Neural crest cell (in vitro differentiated cells): Measurements from ENCODE around the gene DES. TPM values are rescaled to one million over a fixed set of nuclear protein-coding genes. Genes with fewer than 3 reads are reported as not detected.
A peak's percentile ranks its signal among the peaks of the same experiment; 100 is the strongest.

ENCODE experiments used
- DNase-seq: peaks from one replicate; pipeline ENCODE4 v3.0.0; 2021; ENCODE audit warnings: low read depth, mixed read lengths, low spot score
- H3K27ac Mint-ChIP-seq: one replicate; pipeline ENCODE4 v1.8.0; 2021; ENCODE audit warnings: mild to moderate bottlenecking, mixed read lengths; ENCODE audit not compliant: unreplicated experiment
- H3K27me3 Mint-ChIP-seq: 2 replicates; pipeline ENCODE4 v1.8.0; 2021; ENCODE audit warnings: low read depth, mild to moderate bottlenecking, mixed read lengths
- H3K36me3 Mint-ChIP-seq: 2 replicates; pipeline ENCODE4 v1.8.0; 2021; ENCODE audit warnings: low read depth, mild to moderate bottlenecking, mixed read lengths
- H3K4me1 Mint-ChIP-seq: 2 replicates; pipeline ENCODE4 v1.8.0; 2021; ENCODE audit warnings: mixed read lengths
- H3K4me3 Mint-ChIP-seq: one replicate; pipeline ENCODE4 v1.8.0; 2021; ENCODE audit warnings: mild to moderate bottlenecking, mixed read lengths
- H3K9me3 Mint-ChIP-seq: 2 replicates; pipeline ENCODE4 v1.8.0; 2021; ENCODE audit warnings: mixed read lengths
- total RNA-seq: library from RNA; stranded (reverse); gene quantifications from 2 replicates; pipeline ENCODE4 v1.2.1, GENCODE V29; 2021
- TF ChIP-seq, protein P1 (sequence below): fragments of 200-600 bp; sonication (generic); conservative IDR thresholded peaks from 2 replicates; pipeline ENCODE4 v1.5.0; 2021; ENCODE audit warnings: antibody characterized with exemption, mild to moderate bottlenecking

Gene DES
- total RNA-seq, 1 donor from 2014 or later = 0.28 TPM

DNA sequence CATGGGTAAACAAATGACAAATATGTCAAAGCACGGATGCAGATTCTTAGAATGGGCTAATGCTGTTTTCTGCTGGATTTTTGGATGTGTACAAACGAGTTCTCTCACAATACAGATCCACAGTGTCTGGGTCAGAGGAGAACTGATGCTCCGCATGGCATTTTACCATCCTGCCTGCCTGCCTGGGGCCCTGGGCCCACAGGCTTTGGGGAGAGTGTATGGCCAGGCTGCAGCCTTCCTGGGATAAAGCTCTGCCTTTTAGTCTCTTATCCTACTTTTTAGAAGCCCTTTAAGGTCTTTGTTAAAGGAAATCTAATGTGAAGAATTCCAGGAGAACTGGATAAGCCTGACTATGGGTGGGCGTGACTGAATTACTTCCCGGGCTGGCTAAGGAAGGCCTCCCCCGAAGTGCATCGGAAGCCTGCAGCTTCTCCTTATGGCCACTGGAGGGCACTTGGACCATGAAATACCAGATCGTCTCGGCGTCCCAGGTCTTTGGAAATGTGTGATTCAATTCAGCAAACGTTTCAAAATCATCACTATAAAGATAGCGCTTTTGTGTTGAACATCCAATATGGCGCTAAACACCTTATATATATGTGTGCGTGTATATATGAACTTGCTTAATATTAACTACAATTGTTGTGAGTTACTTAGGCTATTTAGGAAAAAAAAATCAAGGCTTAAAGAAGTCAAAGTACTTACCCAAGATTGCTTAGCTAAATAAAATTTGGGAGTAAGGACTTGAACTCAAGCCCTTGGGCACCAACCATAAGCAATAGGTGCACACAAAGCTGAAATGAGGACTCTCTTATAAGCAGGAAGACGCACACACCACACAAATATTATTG, 15.3 kb upstream of the DES start:
- H3K36me3 Mint-ChIP-seq = no peaks in the 10 kb centered on the region
- no peak overlapping the region for H3K27ac Mint-ChIP-seq
- H3K9me3 Mint-ChIP-seq = no peaks in the 10 kb centered on the region
- TF ChIP-seq, protein P1, sequence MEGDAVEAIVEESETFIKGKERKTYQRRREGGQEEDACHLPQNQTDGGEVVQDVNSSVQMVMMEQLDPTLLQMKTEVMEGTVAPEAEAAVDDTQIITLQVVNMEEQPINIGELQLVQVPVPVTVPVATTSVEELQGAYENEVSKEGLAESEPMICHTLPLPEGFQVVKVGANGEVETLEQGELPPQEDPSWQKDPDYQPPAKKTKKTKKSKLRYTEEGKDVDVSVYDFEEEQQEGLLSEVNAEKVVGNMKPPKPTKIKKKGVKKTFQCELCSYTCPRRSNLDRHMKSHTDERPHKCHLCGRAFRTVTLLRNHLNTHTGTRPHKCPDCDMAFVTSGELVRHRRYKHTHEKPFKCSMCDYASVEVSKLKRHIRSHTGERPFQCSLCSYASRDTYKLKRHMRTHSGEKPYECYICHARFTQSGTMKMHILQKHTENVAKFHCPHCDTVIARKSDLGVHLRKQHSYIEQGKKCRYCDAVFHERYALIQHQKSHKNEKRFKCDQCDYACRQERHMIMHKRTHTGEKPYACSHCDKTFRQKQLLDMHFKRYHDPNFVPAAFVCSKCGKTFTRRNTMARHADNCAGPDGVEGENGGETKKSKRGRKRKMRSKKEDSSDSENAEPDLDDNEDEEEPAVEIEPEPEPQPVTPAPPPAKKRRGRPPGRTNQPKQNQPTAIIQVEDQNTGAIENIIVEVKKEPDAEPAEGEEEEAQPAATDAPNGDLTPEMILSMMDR = peak; percentile 96
- H3K4me3 Mint-ChIP-seq = no peak overlapping the region
- peak; percentile 64 for DNase-seq
- peaks cover 27% of the 10 kb centered on the region for H3K4me1 Mint-ChIP-seq
- H3K27me3 Mint-ChIP-seq = no peaks in the 10 kb centered on the region

DNA sequence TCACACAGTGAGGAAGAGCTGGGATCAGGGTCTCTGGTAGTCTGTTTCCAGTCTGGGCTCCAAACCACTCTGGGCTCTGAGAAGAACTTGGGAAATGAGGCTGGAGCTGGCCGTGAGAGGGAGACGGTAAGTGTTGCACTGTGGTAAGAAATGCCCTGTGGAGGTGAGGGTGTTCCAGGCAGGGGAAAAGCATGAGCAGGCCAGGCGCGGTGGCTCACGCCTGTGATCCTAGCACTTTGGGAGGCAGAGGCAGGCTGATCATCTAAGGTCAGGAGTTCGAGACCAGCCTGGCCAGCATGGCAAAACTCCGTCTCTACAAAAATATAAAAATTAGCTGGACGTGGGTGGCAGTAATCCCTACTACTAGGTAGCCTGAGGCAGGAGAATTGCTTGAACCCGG, 14.3 kb upstream of the DES start:
- Mint-ChIP-seq H3K4me3 (no peak overlapping the region), H3K9me3 (no peaks in the 10 kb centered on the region)

DNA sequence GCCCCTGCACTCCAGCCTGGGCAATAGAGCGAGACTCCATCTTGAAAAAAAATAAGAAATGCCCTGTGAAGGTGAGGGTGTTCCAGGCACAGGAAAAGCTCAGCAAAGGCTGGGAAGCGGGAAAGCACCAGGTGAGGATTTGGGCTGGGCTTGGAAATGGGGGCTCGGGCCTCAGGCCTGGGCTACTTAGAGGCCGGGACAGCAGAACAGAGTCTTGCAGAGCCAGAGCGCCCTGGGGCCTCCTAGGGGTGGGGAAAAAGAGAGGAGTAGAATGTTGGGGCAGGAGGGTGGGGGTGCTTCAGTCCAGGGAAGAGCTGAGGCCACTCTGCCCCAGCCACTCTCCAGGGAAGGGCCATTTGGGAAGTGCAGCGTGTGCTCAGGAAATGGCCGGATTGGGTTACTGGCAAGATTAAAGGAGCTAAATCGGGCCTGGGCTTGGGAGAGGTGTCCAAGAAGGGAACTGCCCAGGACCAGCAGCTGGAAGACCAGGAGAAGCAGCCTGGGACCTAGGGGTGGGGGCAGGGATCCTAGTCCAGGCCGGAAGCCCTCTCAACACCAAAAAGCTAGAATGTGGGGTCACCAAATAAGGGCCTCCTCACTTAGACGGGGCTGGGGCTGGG, 13.8 kb upstream of the DES start:
- Mint-ChIP-seq H3K9me3 (no peaks in the 10 kb centered on the region), H3K4me3 (no peak overlapping the region), H3K27me3 (no peaks in the 10 kb centered on the region), H3K27ac (no peak overlapping the region), H3K36me3 (no peaks in the 10 kb centered on the region), H3K4me1 (peaks cover 27% of the 10 kb centered on the region)
- DNase-seq = no peak
- TF ChIP-seq, protein P1 = no peak

More for the DNA sequence above, 14.3 kb upstream of the DES start:
- no peak for DNase-seq
- Mint-ChIP-seq H3K27ac (no peak overlapping the region), H3K36me3 (no peaks in the 10 kb centered on the region), H3K4me1 (peaks cover 27% of the 10 kb centered on the region), H3K27me3 (no peaks in the 10 kb centered on the region)
- TF ChIP-seq, protein P1 = no peak

DNA sequence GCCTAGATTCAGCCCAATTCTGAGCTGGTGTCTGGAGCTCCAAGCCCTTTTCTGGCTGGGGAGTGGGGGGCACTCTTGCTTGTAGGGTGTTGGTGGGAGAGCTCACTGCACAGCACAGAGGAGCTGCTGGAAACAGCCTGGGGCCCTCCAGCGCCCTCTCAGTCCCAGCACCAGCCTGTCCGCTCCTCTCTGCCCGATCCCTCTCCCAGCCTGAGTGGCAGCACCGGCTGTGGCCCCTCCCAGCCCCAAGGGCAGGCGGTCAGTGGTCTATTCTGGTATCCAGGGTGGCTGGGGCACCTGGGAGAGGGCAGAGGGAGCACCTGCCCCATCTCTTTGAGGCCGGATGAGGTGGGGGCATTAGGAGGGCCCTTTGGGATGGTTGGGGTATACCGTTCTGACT, 13.2 kb upstream of the DES start:
- H3K36me3 Mint-ChIP-seq = no peaks in the 10 kb centered on the region
- no peak for DNase-seq
- TF ChIP-seq, protein P1 = no peak
- H3K4me3 Mint-ChIP-seq = no peak overlapping the region
- H3K27ac Mint-ChIP-seq = no peak overlapping the region
- no peaks in the 10 kb centered on the region for H3K9me3 Mint-ChIP-seq
- H3K27me3 Mint-ChIP-seq = no peaks in the 10 kb centered on the region
- peaks cover 24% of the 10 kb centered on the region for H3K4me1 Mint-ChIP-seq

DNA sequence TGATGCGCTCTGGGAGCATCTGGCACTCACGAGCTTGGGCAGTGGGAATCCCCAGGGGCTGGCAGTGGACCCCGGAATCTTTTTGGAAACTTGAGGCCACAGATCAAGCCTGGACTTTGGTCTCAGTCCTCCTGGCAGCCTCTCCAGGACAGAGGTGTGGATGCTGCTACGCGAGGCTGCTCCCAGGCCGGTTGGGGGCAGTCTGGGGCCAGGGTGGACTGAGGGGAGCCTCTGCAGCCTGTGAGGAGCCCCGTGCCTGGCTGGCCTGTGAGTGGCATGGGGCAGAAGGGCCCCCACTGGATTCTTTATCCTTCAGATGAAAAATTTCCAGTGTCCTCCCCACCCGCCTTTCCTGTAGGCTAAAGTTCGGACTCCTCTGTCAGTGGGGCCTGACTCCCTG, 12.7 kb upstream of the DES start:
- TF ChIP-seq, protein P1 = no peak
- Mint-ChIP-seq H3K4me3 (no peak overlapping the region), H3K36me3 (no peaks in the 10 kb centered on the region), H3K27ac (no peak overlapping the region), H3K4me1 (peaks cover 19% of the 10 kb centered on the region), H3K27me3 (no peaks in the 10 kb centered on the region), H3K9me3 (no peaks in the 10 kb centered on the region)
- DNase-seq = no peak
